ENCODE results near the gene FBP1.
A peak's percentile ranks its signal among the peaks of the same experiment; 100 is the strongest.
"Not testable (repeated sequence)": the region's sequence is repeated elsewhere in the genome, so short reads cannot be mapped to it uniquely, and the experiment has no call there.

Gene FBP1

DNA sequence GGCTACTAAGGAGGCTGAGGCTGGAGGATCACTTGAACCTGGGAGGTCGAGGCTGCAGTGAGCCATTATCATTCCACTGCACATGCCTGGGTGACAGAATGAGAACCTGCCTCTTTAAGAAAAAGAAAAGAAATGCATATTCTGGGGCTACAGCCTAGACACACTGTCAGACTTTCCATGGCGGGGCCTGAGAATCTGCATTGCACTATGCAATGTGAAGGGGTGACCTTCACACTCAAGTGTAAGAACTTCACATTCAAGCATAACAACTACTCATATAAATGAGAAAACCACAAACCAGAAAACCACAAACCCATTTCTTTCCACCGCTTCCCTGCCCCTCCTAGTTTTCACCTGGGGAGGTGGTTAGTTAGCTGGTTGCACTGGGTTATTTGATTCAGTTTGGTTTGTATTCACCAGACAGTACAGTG is 27.7 kb downstream of the FBP1 start:
- no peak for DNase-seq

- DNase-seq, result no peak
Measured at GRCh38 chr9:94610181-94610606, 29.1 kb downstream of the FBP1 start.

DNA sequence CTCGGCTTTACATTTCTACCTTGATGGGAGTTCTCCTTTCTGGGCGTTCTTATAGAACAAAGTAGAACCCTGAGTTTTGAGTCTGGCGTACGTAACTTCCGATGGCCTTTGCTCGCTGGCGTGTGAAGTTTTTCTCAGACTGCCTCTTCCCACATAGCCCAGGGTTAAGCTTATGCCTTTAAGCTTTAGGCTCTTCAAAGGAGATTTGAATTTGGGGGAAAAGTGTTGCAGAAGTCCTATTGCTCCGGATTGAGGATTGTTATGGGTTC is 32.0 kb downstream of the FBP1 start:
- DNase-seq, result no peak

DNA sequence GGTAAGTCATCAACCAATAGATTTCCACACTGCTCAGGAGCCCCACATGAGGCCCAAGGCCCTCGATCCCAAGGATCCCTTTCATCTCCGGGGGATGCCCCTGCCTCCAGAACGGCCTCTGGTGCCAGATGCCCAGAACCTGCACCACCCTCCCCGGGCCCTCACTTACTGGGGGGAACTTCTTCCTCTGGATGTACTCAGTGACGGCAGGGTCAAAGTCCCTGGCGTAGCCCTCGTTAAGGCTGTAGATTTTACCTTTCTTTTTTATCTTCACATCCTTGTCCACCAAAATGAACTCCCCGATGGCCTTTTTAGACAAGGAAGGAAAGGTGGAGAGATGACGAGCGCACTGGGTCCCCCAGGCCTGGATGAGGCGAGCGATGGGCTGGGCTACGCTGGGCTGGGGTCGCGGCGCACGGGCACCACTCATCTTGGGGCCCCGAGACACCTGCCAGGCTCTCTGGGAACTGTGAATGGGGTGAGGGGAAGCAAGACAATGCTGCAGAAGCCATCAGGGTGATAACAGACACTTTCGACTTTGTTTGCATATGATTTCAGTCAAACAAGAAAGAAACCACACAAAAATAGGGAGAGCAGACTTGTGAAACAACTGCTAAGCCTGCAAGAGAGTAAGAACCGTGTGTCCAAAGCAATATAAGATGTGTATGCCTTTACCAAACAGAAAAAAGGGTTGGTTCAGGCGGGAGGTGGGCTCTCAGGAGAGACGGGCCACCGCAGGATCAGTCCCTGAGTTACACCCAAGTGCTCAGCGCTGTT is 32.5 kb downstream of the FBP1 start:
- DNase-seq, result no peak

DNA sequence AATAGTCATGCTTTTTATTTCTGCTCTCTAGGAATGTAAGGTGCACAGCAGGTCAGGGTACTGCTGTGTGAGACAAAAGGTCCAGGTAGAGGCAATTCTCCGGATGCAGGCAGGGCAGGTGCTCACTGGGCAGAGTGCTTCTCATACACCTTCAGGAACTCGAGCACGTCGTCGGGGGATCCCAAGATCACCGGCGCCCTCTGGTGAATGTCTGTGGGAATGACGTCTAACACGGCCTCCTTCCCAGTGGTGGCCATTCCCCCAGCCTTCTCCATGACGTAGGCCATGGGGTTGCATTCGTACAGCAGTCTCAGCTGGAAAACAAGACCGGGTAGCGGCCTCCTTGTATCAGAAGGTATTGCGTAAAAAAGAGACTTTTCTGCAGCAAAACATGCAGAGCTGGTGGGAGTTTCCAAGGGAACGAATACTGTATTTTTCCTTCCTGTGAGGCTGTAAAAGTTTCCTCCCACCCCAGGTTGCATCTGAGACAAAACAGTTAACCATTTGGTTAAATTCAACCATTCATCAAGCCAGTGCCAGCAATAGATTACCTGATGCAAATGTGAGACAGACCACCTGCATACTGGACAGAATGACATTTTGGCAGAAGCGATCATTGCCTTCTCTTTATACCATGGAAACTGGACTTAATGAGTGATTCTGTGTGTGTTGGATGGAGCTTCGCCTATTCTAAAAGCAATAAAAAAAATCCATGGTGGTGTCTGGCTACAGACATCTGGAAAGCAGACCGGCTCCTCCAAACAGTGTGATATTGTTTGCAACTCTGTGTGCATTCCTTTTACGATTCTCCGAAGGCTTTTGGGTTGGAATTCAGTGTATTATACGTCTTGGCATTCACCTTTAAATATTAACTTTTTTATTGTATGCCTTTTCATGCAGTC is 35.8 kb downstream of the FBP1 start:
- DNase-seq, result peak; percentile 66

DNA sequence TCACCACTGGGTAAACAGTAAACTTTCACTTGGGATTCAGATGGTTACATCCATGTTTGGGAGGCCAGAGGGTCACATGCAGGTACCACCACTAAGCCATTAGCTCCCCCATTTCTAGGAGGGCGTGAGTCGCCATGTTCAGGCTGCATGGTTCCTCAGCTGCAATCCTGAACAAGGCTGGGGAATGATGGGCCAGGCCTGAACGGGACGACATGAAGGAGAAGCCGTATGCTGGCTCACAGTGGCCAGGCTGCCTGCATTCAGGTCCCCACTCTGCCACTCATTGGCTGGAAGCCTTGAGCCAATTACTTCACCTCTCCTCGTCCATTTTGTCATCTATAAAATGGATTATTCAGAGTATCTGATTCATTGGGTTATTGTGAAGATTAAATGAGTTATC is 36.7 kb downstream of the FBP1 start:
- DNase-seq, result no peak

DNA sequence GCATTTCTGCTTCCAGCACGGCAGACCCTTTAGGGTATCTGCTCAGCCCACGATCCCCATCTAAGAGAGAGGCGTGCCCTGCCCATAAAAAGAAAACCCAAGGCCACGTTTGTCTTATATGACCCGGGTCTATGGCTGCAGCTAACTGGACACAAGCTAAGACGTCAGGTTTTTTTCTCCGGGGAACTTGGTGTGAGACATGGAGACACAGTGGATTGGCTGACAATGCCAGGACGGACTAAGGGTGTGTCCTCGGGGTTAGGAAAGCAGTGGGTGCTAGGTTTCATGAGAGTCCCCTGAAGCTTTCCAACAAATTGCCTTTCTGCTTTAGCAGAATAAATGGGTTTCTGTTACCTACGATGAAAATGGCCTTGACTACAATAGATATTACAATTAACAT is 38.6 kb downstream of the FBP1 start:
- DNase-seq, result no peak

DNA sequence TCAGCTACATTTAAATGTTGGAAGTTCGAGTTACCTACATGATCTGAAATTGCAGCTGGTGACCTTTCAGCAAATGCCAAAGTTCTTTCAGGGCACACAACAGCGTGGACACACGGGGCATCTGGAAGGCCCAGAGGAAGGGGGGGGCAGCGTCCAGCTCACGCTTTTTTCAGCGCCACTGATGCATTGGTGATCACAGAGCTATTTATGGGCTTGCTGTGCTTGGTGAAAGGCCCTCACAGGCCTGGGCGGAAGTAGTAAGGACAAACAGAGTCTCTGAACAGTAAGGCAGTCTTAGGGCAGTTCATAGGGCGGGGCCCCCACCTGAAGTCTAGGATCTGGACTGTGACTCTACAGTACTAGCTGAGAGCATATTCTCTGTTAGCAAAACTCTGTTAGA is 39.1 kb downstream of the FBP1 start:
- no peak for DNase-seq

- no peak for DNase-seq
Measured at GRCh38 chr9:94599102-94599501, 40.2 kb downstream of the FBP1 start.

DNA sequence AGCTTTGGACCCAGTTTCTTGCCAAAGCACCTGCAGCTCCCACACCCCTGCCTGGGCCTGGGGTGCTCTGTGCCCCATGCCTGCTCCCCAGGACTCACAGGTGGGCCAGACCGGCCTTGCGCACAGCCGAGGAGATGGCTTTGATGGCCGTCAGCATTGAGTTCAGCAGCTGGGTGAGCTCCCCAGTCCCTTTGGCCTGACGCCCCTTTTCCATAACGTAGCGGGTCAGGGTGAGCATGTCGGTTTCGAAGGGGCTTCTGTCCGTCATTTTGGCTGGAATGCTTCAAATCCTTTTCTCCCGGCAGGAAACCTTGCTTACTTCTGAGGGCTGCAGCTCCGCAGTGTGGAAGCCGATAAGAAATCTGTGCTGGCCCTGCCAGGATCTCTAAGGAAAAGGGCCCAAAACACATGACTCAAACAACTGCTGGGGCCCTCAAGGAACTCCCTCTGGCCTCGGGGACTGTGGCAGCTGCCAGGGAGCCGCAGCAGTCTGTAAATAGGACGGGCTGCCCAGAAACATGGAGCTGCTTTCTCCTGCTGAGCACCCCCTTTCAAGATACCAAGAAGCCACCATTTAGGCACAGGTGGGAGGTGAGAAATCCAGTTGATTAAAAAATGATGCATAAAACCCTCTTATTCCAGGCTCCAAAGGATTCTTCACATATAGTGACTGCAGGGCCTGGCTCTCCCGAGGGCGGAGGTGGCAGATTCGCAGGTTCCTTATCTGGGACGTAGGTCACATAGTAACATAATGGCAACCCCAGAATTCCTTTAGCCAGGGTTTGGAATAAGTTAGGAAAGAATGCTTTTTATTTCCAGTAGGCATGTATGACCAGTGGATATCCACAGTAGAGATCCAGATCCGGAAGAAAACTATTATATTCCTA is 45.6 kb downstream of the FBP1 start, which contains the start of gene FBP2:
FBP2 (minus strand) TSS at position 366 of the 887 bp plus-strand sequence; CDS start at position 268, 98 bp downstream.
- DNase-seq, result no peak

GRCh38 chr9:94592683-94593082 is 46.6 kb downstream of the FBP1 start:
- not testable (repeated sequence) for DNase-seq

DNA sequence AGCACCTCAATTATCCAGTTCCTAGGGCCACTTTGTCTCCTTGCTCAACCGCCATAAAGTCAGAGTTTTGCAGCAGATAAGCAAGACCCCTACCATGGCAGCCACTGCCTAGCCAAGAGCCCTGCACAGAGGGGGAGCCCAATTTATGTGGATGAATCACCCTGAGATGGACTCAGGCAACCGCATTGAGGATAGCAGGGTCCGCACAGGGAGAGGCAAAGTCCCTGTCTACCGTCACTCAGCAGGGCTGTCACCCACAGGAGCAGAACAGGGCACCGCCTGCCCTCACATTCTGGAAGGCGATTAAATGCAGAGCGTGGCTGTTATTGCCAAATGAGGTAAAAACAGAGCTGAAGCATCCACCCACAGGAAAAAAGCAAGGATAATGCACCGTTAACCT is 47.4 kb downstream of the FBP1 start:
- no peak for DNase-seq

GRCh38 chr9:94591046-94591545 is 48.2 kb downstream of the FBP1 start:
- not testable (repeated sequence) for DNase-seq

- no peak for DNase-seq
Measured at GRCh38 chr9:94588681-94589080, 50.6 kb downstream of the FBP1 start.

- no peak for DNase-seq
Measured at GRCh38 chr9:94586814-94587213, 52.5 kb downstream of the FBP1 start.

DNA sequence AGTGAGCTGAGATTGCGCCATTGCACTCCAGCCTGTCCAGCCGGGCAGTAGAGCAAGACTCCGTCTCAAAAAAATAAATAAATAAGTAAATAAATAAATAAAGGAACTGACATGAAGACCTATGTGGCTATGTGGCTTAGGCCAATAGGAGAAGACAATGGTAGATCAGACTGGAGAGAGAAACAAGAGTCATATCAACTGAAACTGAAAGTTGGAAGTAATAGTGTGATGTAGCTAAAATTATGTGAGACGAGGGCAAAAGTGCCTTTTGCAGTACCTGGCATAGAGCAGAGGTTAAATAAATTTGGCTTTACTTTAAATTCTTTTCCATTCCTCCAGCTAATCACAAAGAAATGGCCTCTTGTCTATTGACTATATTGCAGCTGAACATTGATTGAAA is 53.0 kb downstream of the FBP1 start:
- no peak for DNase-seq

- DNase-seq, result peak; percentile 8
Measured at GRCh38 chr9:94584555-94584954, 54.8 kb downstream of the FBP1 start.

- no peak for DNase-seq
Measured at GRCh38 chr9:94581728-94582127, 57.6 kb downstream of the FBP1 start.

- no peak for DNase-seq
Measured at GRCh38 chr9:94577571-94577970, 61.7 kb downstream of the FBP1 start.

DNA sequence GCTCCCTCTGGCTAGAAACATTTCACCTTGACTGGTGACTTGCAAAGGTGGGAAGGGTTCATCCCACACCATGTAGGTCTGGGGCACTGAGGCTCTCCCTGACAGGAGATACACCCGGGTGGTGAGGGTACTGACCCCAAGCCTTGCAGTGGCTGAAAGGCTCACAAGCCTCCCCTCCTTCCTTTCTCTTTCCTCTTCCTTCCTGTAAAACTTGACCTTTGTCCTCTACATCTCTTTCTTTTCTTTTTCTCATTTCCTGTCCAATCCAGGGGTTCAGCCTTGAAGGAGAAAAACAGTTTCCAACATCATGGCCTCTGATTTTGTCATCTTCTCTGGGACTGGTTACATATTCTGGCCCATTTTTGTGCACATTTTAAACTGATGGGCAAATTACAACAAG is 62.3 kb downstream of the FBP1 start:
- no peak for DNase-seq

DNA sequence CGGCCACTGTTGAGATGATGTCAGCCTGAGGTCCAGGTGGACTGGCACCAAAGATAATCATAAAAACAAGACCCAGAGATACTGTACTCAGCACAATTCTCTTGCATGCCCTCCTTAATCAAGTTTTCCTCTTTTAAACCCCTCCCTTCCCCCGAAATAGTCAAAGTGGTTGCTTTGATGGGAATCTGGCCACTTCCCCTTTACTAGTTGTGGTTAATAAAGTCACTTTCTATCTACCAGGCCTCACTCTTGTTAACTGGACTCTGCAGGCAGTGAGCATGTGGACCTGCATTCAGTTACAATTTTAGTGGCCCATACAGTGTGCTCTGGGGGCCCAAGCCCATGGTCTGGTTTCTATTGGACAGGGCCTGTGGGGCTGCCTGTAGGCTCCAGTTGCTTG is 63.2 kb downstream of the FBP1 start:
- DNase-seq, result no peak

DNA sequence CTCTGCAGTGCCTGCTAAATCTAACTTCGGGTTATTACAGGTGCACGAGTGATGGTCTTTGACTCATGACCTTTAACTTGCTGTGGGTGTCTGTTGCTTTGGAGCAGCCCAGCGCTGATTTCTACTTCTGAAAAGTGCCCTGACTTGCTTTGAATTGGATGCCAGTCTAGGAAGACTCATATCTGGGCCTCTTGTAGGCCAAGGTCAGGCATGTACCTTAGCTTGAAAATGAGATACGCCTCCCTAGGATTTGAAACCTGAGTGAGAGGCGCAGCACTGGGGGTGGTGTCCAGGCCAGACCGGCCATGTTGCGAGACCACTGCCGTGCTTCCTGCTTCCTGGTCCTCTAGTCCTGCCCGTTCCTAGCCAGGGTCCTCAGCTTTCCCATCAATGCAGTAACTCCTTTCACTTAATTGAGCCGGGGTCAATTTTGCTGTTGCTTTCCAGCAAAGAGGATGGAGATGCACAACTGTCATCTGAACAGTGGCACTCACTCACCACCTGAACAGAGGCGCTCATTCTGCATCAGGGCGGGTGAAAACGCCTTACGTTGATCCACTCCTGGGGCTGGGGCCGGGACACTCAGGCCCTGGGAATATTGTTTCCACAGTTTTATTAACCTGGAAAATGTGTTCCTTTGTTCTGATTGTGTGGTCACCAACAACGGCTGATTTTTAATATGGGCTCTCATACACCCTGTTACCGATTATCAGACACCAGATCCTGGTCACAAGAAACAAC is 70.2 kb downstream of the FBP1 start:
- no peak for DNase-seq
